NB4 (cell line): ENCODE results near the gene ERCC5.
A peak's percentile ranks its signal among the peaks of the same experiment; 100 is the strongest.

Source experiments
- DNase-seq: peaks from one replicate; pipeline ENCODE4 v3.0.0; 2010; ENCODE audit warnings: low read depth
- H3K4me3 ChIP-seq: one replicate; pipeline ENCODE4 v1.5.1; 2011; ENCODE audit warnings: mild to moderate bottlenecking, low read depth, low read length, moderate library complexity
- MAX ChIP-seq: IDR thresholded peaks from 2 replicates; pipeline ENCODE4 v1.6.1; 2011; ENCODE audit warnings: low read depth, low read length
- MYC ChIP-seq: IDR thresholded peaks from 2 replicates; pipeline ENCODE4 v1.6.1; 2011; ENCODE audit warnings: low read depth, low read length
- POLR2A ChIP-seq: IDR thresholded peaks from 2 replicates; pipeline ENCODE4 v1.6.1; 2011; ENCODE audit warnings: mild to moderate bottlenecking; ENCODE audit not compliant: insufficient read length; ENCODE audit errors: extremely low read depth
- TF ChIP-seq, protein P1 (sequence below): IDR thresholded peaks from one replicate; pipeline ENCODE4 v1.5.1; 2012; ENCODE audit warnings: low read depth, low read length

The ERCC5 gene

DNA sequence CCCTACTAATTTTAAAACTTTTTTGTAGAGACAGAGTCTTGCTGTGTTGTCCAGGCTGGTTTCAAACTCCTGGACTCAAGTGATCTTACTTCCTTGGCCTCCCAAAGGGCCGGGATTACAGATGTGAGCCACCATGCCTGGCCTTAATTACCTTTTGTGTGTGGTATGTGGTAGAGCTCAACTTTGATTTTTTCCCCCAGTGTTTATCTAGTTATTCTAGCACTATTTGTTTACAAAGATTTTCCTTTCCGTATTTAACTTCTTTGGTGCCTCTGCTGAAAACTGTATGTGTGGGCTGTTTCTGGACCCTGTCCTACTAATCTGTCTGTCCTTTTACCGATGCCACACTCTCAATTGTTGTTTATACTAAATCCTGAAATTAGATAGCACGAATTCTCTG is 9.4 kb upstream of the ERCC5 start:
- no peak overlapping the region for H3K4me3 ChIP-seq
- TF ChIP-seq MYC: no peak
- no peak for DNase-seq

- no peak overlapping the region for H3K4me3 ChIP-seq
- DNase-seq: no peak
- TF ChIP-seq MAX (no peak), MYC (no peak), POLR2A (no peak)
- TF ChIP-seq, protein P1, sequence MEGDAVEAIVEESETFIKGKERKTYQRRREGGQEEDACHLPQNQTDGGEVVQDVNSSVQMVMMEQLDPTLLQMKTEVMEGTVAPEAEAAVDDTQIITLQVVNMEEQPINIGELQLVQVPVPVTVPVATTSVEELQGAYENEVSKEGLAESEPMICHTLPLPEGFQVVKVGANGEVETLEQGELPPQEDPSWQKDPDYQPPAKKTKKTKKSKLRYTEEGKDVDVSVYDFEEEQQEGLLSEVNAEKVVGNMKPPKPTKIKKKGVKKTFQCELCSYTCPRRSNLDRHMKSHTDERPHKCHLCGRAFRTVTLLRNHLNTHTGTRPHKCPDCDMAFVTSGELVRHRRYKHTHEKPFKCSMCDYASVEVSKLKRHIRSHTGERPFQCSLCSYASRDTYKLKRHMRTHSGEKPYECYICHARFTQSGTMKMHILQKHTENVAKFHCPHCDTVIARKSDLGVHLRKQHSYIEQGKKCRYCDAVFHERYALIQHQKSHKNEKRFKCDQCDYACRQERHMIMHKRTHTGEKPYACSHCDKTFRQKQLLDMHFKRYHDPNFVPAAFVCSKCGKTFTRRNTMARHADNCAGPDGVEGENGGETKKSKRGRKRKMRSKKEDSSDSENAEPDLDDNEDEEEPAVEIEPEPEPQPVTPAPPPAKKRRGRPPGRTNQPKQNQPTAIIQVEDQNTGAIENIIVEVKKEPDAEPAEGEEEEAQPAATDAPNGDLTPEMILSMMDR: no peak
Observed at GRCh38 chr13:102838273-102838672, 7.6 kb upstream of the ERCC5 start.

GRCh38 chr13:102838982-102839381 is 6.8 kb upstream of the ERCC5 start:
- H3K4me3 ChIP-seq: no peak overlapping the region
- DNase-seq: no peak
- TF ChIP-seq POLR2A (no peak), MAX (no peak)

- TF ChIP-seq POLR2A: no peak
- TF ChIP-seq, protein P1: no peak
- no peak for TF ChIP-seq MAX
- no peak for TF ChIP-seq MYC
- no peak for DNase-seq
- no peak overlapping the region for H3K4me3 ChIP-seq
Observed at GRCh38 chr13:102839462-102839861, 6.4 kb upstream of the ERCC5 start.

DNA sequence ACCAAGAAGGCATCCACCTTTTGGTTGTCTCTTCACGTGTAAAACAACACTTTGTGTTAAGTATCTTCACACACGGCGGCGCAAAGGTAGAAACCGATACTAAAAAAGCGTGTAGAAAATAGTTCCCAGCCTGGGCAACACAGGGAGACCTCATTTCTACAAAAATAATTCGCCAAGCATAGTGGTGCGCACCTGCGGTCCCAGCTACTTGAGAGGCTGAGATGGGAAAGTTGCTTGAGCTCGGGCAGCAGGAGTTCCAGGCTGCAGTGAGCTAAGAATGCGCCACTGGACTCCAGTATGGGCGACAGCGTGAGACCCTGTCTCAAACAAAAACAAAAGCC is 573 bp upstream of the ERCC5 start:
- H3K4me3 ChIP-seq: peak overlapping the region; percentile 90
- TF ChIP-seq MYC (no peak), MAX (no peak), POLR2A (no peak)
- TF ChIP-seq, protein P1: no peak
- DNase-seq: no peak

DNA sequence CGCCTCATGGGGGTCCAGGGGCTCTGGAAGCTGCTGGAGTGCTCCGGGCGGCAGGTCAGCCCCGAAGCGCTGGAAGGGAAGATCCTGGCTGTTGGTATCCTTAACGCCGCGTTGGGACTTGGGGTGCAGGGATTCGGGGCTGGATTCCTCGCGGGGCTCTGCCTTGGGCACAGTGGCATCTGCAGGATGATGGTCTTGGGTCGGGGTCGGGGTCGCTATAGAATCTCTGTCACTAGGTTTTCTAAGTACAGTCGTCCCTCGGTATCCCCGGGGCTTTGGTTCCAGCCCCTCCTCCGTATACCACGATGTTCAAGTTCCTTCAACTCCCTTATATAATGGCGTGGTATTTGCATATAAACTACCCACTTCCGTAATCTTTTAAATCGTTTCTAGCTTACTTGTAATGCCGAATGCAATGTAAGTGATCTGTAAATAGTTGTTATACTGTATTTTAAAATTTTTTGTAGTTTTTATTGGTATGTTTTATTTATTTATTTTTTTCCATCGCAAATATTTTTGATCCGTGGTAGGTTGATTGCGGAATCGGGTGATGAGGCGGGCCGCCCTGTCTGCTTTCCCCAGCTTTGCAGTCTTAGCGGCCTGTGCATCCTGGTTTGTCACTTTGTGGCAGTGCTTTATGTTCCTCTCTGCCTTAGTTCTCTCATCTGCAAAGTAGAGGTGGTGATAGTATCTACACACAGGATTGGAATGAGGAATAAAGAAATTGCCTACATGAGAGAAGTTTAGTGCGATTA is 606 bp downstream of the ERCC5 start:
- peak; percentile 82 for DNase-seq
- peak overlapping the region; percentile 90 for H3K4me3 ChIP-seq
- TF ChIP-seq, protein P1: no peak
- TF ChIP-seq MYC (peak; percentile 76), MAX (peak; percentile 60; the same call in 1 of the 2 replicates), POLR2A (no peak)
